ENCODE measurements around the gene UCK2.

Gene UCK2

GRCh38 chr1:165903672-165904071 is 76.3 kb downstream of the UCK2 start:
- DNase-seq = no peak

GRCh38 chr1:165904948-165905347 is 77.5 kb downstream of the UCK2 start:
- no peak for DNase-seq

- no peak for DNase-seq
These were observed 78.4 kb downstream of the UCK2 start for GRCh38 chr1:165905853-165906252.

GRCh38 chr1:165907256-165907857 is 79.9 kb downstream of the UCK2 start:
- no peak for DNase-seq

- no peak for DNase-seq
These were observed 83.5 kb downstream of the UCK2 start for GRCh38 chr1:165910764-165911421.

- DNase-seq = no peak
These were observed 84.3 kb downstream of the UCK2 start for GRCh38 chr1:165911609-165912281.

- DNase-seq = no peak
These were observed 85.2 kb downstream of the UCK2 start for GRCh38 chr1:165912638-165913037.

- DNase-seq = peak; percentile 76
These were observed 86.9 kb downstream of the UCK2 start for GRCh38 chr1:165914136-165914798.

- no peak for DNase-seq
These were observed 88.1 kb downstream of the UCK2 start for GRCh38 chr1:165915480-165915879.

GRCh38 chr1:165915932-165916348 is 88.5 kb downstream of the UCK2 start:
- DNase-seq = no peak

- DNase-seq = no peak
These were observed 89.8 kb downstream of the UCK2 start for GRCh38 chr1:165917166-165917565.

GRCh38 chr1:165924117-165924516 is 96.7 kb downstream of the UCK2 start:
- no peak for DNase-seq

- DNase-seq = no peak
These were observed 98.2 kb downstream of the UCK2 start for GRCh38 chr1:165925498-165926079.

GRCh38 chr1:165927169-165927568 is 99.8 kb downstream of the UCK2 start:
- no peak for DNase-seq

GRCh38 chr1:165928075-165928731 is 100.8 kb downstream of the UCK2 start:
- DNase-seq = peak; percentile 64

- DNase-seq = no peak
These were observed 103.5 kb downstream of the UCK2 start for GRCh38 chr1:165930961-165931360.

- no peak for DNase-seq
These were observed 106.2 kb downstream of the UCK2 start for GRCh38 chr1:165933446-165934170.

- no peak for DNase-seq
These were observed 109.1 kb downstream of the UCK2 start for GRCh38 chr1:165936542-165936941.

GRCh38 chr1:165937829-165938228 is 110.4 kb downstream of the UCK2 start:
- DNase-seq = no peak

- DNase-seq = no peak
These were observed 111.4 kb downstream of the UCK2 start for GRCh38 chr1:165938844-165939243.

- no peak for DNase-seq
These were observed 114.1 kb downstream of the UCK2 start for GRCh38 chr1:165941531-165941930.

- DNase-seq = no peak
These were observed 114.6 kb downstream of the UCK2 start for GRCh38 chr1:165942062-165942461.

All from RPMI8226 (cell line).